OCI-LY7 (cell line): Measurements from ENCODE around the gene BBX. TPM values are rescaled to one million over a fixed set of nuclear protein-coding genes. Genes with fewer than 3 reads are reported as not detected.
A peak's percentile ranks its signal among the peaks of the same experiment; 100 is the strongest.

Experiments used
- BruUV-seq: library from RNA; stranded (reverse); fragments of 400-500 nt; replicated peaks from 2 replicates; lab custom pipeline; 2021; lab: Mats Ljungman, UMichigan
- CTCF ChIA-PET: fragments of 300-600 bp; sonication (Branson Sonifier 250); formaldehyde crosslinking; loops from one replicate; lab custom pipeline; 2022; ENCODE audit warnings: antibody characterized with exemption; ENCODE audit not compliant: unreplicated experiment; lab: Charles Lee
- POLR2A ChIA-PET: fragments of 300-600 bp; sonication (Branson Sonifier 250); formaldehyde crosslinking; loops from one replicate; lab custom pipeline; 2022; ENCODE audit warnings: antibody characterized with exemption; lab: Charles Lee
- DNase-seq: peaks from one replicate; pipeline ENCODE4 v3.0.0-alpha.2; 2015; ENCODE audit warnings: low spot score
- H2AFZ ChIP-seq: fragments of 200-600 bp; sonication (generic), shearing (Covaris generic); 2 replicates; pipeline ENCODE4 v1.6.1; 2014; ENCODE audit warnings: mild to moderate bottlenecking, antibody characterized with exemption, low read length, moderate library complexity
- H3K27ac ChIP-seq: fragments of 200-600 bp; sonication (generic); 2 replicates; pipeline ENCODE4 v1.5.1; 2014; ENCODE audit warnings: mixed run types, low read depth, mild to moderate bottlenecking, moderate library complexity, low read length, inconsistent platforms; ENCODE audit not compliant: poor library complexity, severe bottlenecking
- H3K36me3 ChIP-seq: fragments of 200-600 bp; sonication (generic); 2 replicates; pipeline ENCODE4 v1.6.1; 2014; ENCODE audit warnings: mild to moderate bottlenecking, antibody characterized with exemption, low read length, moderate library complexity, mixed read lengths; ENCODE audit not compliant: insufficient read depth
- H3K4me1 ChIP-seq: fragments of 200-600 bp; sonication (generic); 2 replicates; pipeline ENCODE4 v1.5.1; 2014; ENCODE audit warnings: mild to moderate bottlenecking, low read length; ENCODE audit not compliant: insufficient read depth, poor library complexity, severe bottlenecking
- H3K4me2 ChIP-seq: fragments of 200-600 bp; sonication (generic); 2 replicates; pipeline ENCODE4 v1.6.1; 2014; ENCODE audit warnings: mild to moderate bottlenecking, low read length
- H3K4me3 ChIP-seq: fragments of 200-600 bp; sonication (generic); 2 replicates; pipeline ENCODE4 v1.5.1; 2014; ENCODE audit warnings: mild to moderate bottlenecking, low read depth, low read length; ENCODE audit not compliant: poor library complexity, severe bottlenecking
- H3K79me2 ChIP-seq: fragments of 200-600 bp; sonication (generic); 2 replicates; pipeline ENCODE4 v1.6.1; 2016; ENCODE audit warnings: low read depth, mild to moderate bottlenecking, low read length, moderate library complexity, mixed read lengths; ENCODE audit not compliant: insufficient read depth
- H3K9me2 ChIP-seq: fragments of 200-600 bp; sonication (generic); 2 replicates; pipeline ENCODE4 v1.6.1; 2016; ENCODE audit warnings: mild to moderate bottlenecking, low read length, mixed read lengths; ENCODE audit not compliant: insufficient read depth
- H3K9me3 ChIP-seq: fragments of 200-600 bp; sonication (generic); 2 replicates; pipeline ENCODE4 v1.6.1; 2014; ENCODE audit warnings: mild to moderate bottlenecking, mixed run types, low read length, mixed read lengths
- H4K20me1 ChIP-seq: fragments of 200-600 bp; sonication (generic); 2 replicates; pipeline ENCODE4 v1.6.1; 2014; ENCODE audit warnings: mild to moderate bottlenecking, antibody characterized with exemption, low read length, moderate library complexity, mixed read lengths; ENCODE audit not compliant: insufficient read depth
- CTCF ChIP-seq: fragments of 200-600 bp; sonication (generic); conservative IDR thresholded peaks from 2 replicates; pipeline ENCODE4 v1.5.1; 2014; ENCODE audit warnings: mild to moderate bottlenecking, antibody characterized with exemption, low read length, moderate library complexity, mixed read lengths
- EZH2phosphoT487 ChIP-seq: fragments of 200-600 bp; sonication (generic); IDR thresholded peaks from 2 replicates; pipeline ENCODE4 v1.6.1; 2018; ENCODE audit warnings: low read depth, borderline replicate concordance, mild to moderate bottlenecking, mixed run types, antibody characterized with exemption, low read length, moderate library complexity, mixed read lengths
- intact Hi-C: fragments of 100-400 bp; cut with micrococcal nuclease; formaldehyde crosslinking; loops from one replicate; pipeline ENCODE4 v1.10.0; 2022; ENCODE audit not compliant: unreplicated experiment
- total RNA-seq, 2 experiments: library from RNA; depleted of rRNA in 1 of 2; stranded (reverse); fragments of >200 nt in 1 of 2; shearing (Covaris generic) in 1 of 2; gene quantifications; 2 replicates each; pipeline ENCODE4 v1.2.3, GENCODE V29; 2014 to 2022

Gene BBX
- total RNA-seq, 2 experiments from 2014 or later: 27.0 to 49.8 TPM

GRCh38 chr3:107791027-107791426 lies 268.3 kb downstream of the BBX start:
- H4K20me1 ChIP-seq: no peaks in the 10 kb centered on the region
- no peak for DNase-seq
- no peak overlapping the region for H3K27ac ChIP-seq
- intact Hi-C loops: no loop called here
- H3K79me2 ChIP-seq: no peaks in the 10 kb centered on the region
- no peak overlapping the region for H2AFZ ChIP-seq
- H3K36me3 ChIP-seq: peaks cover 25% of the 10 kb centered on the region; the same call in 1 of the 2 replicates
- H3K4me2 ChIP-seq: no peak overlapping the region
- no peaks in the 10 kb centered on the region for H3K9me2 ChIP-seq
- no peak overlapping the region for H3K4me3 ChIP-seq
- H3K9me3 ChIP-seq: no peaks in the 10 kb centered on the region
- no TSS peak for BruUV-seq
- ChIA-PET CTCF (no interaction called here), POLR2A (interaction anchor here (0.5 to 1.5 kb wide), 4 partner anchors 11 to 388 kb away, joined by 3 to 4 read pairs (median 4); no protein-coding TSS in a partner anchor)
- no peaks in the 10 kb centered on the region for H3K4me1 ChIP-seq
- TF ChIP-seq CTCF (no peak), EZH2phosphoT487 (no peak)

GRCh38 chr3:107791450-107791849 lies 268.7 kb downstream of the BBX start:
- Histone ChIP-seq H3K27ac (no peak overlapping the region), H3K9me2 (no peaks in the 10 kb centered on the region), H3K9me3 (no peaks in the 10 kb centered on the region), H3K79me2 (no peaks in the 10 kb centered on the region), H3K36me3 (peaks cover 23% of the 10 kb centered on the region; the same call in 1 of the 2 replicates), H2AFZ (no peak overlapping the region), H3K4me1 (no peaks in the 10 kb centered on the region), H4K20me1 (no peaks in the 10 kb centered on the region), H3K4me2 (no peak overlapping the region), H3K4me3 (no peak overlapping the region)
- intact Hi-C loops: no loop called here
- no TSS peak for BruUV-seq
- POLR2A ChIA-PET: interaction anchor here (0.5 to 1.5 kb wide), 3 partner anchors 11 to 389 kb away, joined by 3 to 4 read pairs (median 4); no protein-coding TSS in a partner anchor
- CTCF ChIA-PET: no interaction called here
- no peak for DNase-seq
- no peak for TF ChIP-seq CTCF
- no peak for TF ChIP-seq EZH2phosphoT487

- H3K9me3 ChIP-seq: no peaks in the 10 kb centered on the region
- no peaks in the 10 kb centered on the region for H3K4me1 ChIP-seq
- no peak for DNase-seq
- H3K4me2 ChIP-seq: no peak overlapping the region
- ChIA-PET CTCF (no interaction called here), POLR2A (no interaction called here)
- H3K36me3 ChIP-seq: peaks cover 37% of the 10 kb centered on the region; the same call in 1 of the 2 replicates
- no peaks in the 10 kb centered on the region for H3K79me2 ChIP-seq
- no peaks in the 10 kb centered on the region for H3K9me2 ChIP-seq
- no peak overlapping the region for H3K27ac ChIP-seq
- H3K4me3 ChIP-seq: no peak overlapping the region
- BruUV-seq: no TSS peak
- H2AFZ ChIP-seq: no peak overlapping the region
- TF ChIP-seq EZH2phosphoT487 (no peak), CTCF (peak; percentile 32; the same call in 1 of the 2 replicates)
- intact Hi-C loops: no loop called here
- no peaks in the 10 kb centered on the region for H4K20me1 ChIP-seq
Observed at GRCh38 chr3:107794664-107795443, 272.1 kb downstream of the BBX start.
